Epidermal melanocyte (primary cell): Measurements from ENCODE around the gene CTH.
"Not testable (repeated sequence)": the region's sequence is repeated elsewhere in the genome, so short reads cannot be mapped to it uniquely, and the experiment has no call there.

Experiments
- DNase-seq: peaks from one replicate; pipeline ENCODE4 v3.0.0; 2011; ENCODE audit warnings: low spot score; ENCODE audit not compliant: insufficient read length

CTH gene

DNA sequence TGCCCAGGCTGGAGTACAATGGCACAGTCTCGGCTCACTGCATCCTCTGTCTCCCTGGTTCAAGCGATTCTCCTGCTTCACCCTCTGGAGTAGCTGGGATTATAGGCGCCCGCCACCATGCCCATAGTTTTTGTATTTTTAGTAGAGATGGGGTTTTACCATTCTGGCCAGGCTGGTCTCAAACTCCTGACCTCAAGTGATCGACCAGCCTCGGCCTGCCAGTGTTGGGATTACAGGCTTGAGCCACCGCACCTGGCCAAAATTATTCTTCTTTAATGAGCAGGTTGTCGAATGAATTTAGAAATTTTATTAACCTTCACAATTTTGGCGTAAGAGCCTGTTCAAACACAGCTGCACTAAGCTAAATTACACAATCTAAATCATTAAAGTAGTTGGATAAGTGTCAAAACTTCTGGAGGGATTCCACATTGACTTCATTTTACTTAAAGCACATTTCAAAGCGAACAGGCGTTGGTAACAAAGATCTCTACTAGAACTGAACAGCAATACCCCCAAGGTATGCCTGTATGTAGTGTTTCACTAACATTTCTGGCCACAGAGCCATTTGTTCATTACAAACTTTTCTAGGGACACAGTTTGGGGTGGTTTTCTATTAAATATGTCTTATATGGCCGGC, 5.2 kb upstream of the CTH start:
- DNase-seq: no peak

DNA sequence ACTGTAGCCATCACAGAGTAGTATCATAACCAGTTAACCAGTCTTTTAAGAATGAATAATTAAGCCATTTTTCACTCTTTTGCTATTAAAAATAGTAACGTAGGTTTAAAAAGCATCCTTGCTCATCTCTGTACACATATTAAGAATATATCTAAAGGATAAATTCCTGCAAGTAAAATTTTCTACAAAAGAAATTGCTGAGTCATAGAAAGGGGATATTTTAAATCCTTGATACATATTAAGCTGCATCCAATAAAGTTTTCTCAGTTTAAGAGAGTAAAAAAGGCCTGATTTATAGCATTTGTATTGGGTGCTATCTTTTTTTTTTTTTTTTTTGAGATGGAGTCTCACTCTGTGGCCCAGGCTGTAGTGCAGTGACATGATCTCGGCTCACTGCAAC, 1.9 kb upstream of the CTH start:
- no peak for DNase-seq

DNA sequence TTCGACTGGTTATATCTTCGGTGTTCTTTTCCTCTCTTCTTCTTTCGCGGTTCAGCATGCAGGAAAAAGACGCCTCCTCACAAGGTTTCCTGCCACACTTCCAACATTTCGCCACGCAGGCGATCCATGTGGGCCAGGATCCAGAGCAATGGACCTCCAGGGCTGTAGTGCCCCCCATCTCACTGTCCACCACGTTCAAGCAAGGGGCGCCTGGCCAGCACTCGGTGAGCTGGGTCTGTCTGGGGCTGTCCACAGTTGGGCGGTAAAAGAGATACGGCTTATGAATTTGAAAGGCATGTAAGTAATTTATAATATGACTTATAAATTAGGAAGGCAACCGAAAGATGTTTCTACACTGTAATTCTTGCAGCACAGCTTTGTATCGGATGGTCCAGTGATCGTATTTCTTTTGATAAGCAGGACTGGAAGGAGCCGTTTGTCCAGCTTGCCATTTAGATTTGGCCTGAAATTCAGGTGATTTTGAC, 334 bp downstream of the CTH start:
- DNase-seq: no peak

DNA sequence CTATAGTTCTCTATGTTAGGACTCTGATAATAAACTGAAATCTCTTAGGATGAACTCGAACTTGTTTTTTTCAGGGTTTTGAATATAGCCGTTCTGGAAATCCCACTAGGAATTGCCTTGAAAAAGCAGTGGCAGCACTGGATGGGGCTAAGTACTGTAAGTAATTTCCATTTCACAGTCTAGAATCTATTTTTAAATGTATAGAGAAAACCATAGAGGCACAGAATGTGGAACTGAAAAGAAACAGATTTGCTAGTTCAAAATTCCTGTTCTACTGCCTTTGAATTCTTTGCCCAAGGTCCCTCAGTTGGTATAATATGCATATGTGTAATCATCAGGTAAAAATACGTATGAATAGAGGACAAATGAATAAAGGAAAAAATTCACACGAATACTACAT, 4.8 kb downstream of the CTH start:
- DNase-seq: no peak

DNA sequence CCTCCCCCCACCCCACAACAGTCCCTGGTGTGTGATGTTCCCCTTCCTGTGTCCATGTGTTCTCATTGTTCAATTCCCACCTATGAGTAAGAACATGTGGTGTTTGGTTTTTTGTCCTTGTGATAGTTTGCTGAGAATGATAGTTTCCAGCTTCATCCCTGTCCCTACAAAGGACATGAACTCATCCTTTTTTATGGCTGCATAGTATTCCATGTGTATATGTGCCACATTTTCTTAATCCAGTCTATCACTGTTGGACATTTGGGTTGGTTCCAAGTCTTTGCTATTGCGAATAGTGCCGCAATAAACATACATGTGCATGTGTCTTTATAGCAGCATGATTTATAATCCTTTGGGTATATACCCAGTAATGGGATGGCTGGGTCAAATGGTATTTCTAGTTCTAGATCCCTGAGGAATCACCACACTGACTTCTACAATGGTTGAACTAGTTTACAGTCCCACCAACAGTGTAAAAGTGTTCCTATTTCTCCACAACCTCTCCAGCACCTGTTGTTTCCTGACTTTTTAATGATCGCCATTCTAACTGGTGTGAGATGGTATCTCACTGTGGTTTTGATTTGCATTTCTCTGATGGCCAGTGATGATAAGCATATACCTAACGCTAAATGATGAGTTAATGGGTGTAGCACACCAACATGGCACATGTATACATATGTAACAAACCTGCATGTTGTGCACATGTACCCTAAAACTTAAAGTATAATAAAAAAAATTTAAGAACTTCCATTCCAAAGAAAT, 8.1 kb downstream of the CTH start:
- not testable (repeated sequence) for DNase-seq

DNA sequence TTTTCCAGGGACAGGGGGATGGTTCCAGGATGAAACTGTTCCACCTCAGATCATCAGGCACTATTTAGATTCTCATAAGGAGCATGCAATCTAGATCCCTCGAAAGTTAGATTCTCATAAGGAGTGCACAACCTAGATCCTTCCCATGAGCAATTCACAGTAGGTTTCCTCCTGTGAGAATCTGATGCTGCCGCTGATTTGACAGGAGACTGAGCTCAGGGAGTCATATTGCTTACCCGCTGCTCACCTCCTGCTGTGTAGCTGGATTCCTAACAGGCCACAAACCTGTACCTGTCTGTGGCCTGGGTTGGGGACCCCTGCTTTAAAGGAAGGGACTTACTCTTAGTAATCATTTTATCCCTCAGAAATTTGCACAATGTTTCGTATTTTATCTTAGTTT, 9.3 kb downstream of the CTH start:
- DNase-seq: no peak

DNA sequence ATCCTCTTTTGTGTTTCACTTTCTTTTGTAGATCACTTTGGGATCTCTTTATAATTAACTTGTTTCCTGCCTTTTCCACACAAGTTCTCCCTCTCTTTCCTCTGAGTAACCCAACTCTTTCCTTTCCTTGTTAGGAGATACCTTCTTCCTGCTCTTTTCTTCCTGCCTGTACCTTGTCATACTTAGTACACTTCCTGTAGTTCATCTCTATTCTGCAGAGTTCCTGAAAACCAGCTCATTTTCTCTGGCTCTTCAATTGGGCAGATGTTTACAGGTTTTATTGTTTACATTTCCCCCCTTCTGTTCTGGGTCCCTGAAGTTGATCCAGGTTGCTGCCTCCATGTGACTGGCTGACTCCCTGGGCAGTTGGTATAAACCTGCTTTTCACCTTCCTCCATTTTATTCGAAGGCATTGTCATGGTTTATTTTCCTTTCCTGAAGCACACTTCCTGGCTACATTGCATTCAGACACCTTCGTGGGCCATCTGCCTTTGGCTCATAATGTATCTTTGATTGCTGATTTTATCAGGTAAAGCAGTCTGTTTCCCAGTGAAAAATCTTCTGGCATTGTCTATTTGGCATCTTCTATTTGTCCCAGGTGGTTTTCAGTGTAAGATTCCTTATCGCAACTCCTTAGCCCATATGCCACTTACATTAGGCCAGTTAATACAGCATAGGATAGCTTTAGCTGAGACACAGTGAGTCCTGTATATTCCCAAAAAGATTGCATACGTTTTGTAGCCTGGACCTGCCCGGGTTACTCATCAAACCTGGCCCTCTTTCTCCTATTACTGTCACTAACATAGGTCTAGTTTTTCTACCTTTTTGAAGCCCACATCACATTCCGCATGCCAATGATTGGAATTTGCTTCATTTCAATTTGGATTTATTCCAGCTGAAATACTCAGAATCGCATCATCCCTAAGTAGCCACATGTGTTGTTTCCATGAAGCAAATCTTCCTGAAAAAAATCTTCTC, 15.4 kb downstream of the CTH start:
- DNase-seq: no peak

DNA sequence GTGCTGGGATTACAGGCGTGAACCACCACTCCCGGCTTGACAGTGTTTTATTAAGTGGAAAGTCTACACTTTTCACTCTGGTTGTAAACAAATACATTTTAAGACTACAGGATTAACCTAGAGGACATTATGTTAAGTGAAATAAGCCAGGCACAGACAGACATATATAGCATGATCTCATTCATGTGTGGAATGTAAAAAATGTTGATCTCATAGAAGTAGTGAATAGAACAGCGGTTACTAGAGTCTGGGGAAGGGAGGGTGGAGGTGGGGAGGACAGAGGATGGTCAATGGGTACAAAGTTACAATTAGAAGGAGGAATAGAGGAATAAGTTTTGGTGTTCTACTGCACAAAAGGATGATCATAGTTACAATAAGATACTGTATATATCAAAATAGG, 16.9 kb downstream of the CTH start:
- no peak for DNase-seq

DNA sequence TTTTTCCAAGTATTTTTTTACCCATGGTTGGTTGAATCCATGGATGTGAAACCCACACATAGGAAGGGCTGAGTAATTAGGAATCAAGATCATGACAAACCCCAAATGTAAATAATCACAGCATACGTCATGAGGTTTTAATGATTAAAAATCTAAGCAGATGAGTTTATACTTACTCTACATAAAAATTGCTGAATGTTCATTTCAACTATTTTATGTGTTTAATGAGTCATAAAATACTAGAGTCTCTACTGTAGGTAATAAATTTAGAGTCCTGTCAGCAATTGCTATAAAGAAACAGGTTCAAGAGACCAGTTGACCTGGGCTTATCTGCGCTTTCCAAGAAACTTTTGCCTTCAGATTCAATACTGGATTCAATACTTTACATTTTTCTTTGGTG, 18.2 kb downstream of the CTH start:
- no peak for DNase-seq

DNA sequence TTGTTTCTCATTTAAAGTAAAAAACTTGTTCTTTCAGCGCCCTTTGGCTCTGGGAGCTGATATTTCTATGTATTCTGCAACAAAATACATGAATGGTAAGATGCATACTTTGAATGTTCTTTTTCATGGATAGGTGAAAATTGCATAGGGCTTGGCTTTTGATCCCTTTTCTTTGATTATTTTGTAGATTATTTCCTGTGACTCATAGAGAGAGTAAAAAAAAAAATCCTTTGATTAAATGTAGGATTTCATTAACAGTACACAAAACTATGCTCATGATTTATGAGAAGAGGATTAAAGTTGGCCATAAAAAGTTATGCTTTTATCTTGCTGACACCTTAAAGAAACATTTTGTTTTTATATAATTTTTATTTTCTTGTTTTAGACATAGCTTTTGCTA, 18.7 kb downstream of the CTH start:
- no peak for DNase-seq

DNA sequence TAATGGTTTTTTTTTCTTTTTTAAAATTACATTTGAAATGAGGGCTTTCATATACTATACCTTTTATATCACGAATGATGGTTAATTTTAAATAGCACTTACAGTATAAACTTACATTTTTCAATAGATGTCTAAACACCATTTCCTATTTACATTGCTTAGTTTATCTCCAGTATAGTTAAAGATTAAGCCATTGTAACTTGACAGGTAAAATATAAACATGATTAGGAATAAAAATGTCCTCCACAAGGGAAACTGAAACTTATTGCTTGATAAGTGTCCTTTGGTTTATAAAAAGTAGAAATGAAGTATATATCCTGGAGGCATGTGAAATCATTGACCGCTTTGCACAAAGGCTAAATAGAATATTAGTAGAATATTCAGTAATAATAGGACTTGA, 20.2 kb downstream of the CTH start:
- DNase-seq: no peak

DNA sequence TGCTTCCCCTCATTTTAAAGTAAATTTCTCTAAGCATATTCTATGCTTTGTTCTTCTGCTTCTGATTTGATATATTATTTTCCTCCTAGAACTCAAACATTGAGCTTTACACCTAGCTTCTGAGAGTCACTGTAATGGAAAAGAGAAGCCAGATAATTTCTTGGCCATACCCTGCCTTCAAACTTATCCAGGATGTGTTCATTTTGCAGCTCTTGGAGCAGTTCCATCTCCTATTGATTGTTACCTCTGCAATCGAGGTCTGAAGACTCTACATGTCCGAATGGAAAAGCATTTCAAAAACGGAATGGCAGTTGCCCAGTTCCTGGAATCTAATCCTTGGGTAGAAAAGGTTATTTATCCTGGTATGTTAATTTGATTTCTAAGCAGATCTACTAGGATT, 20.8 kb downstream of the CTH start:
- DNase-seq: no peak

DNA sequence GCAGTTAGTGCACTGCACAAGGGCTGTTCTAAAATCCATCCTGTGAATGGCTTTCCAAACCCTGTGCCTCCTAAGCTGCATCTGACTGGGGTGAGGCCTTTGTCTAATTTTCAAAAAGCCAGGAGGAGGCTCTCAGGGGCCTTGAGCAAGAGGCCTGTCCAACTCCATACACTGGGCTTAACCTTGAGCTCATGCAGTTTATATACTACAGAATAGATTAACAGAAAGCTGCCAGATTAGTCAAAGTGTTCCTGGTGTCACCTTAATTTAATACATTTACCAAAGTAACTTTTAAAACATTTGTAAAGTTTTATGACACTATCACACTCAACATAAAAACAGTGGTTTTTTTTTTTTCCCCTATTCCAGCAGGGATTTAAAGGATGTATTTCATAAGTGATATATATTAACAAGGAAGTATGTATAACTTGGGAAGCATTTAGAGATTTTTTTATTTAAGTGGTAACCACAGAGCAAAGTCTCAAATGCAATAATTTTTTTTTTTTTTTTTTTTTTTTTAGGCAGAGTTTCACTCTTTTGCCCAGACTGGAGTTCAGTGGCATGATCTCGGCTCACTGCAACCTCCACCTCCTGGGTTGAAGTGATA, 23.3 kb downstream of the CTH start:
- DNase-seq: no peak

DNA sequence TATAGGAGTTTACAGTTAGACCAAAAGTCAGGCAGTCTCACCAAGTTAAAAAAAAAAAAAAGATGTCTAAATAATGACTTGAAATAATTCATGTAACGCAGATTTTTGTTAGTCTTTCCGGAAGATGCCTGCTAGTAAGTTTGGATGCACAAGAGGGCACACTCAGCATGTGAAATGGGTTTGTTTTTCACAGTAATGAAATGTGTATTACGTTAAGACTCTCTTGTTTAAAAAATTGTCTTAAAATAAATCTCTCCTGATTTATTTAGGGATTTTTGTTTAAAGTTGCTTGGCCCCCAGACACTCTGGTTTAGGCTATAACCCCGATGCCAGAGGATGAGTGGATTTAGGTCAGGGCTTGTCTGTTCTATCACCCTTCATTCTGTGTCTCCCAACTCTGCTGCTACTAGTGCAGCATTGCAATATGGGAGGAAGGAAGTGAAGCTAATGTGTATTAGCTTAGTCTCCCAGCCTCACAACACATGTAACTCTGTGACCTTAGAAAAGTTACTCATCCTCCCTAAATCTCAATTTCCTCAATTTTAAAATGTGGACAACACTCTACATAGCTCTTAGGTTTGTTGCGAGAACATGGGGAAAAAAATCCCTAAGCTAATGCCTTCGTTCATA, 25.7 kb downstream of the CTH start:
- no peak for DNase-seq

DNA sequence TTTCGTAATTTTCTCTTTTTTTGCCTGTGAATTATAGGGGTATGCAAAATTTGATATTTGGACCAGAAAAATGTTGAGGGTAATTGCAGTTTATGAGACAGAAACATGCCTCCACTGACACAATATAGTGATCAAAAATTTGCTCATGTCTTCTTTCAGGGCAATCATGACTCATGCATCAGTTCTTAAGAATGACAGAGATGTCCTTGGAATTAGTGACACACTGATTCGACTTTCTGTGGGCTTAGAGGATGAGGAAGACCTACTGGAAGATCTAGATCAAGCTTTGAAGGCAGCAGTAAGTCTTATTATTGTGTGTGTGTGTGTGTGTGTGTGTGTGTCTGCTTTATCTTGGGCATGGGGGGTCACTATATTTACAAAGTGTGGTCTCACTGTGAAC, 27.5 kb downstream of the CTH start:
- no peak for DNase-seq

DNA sequence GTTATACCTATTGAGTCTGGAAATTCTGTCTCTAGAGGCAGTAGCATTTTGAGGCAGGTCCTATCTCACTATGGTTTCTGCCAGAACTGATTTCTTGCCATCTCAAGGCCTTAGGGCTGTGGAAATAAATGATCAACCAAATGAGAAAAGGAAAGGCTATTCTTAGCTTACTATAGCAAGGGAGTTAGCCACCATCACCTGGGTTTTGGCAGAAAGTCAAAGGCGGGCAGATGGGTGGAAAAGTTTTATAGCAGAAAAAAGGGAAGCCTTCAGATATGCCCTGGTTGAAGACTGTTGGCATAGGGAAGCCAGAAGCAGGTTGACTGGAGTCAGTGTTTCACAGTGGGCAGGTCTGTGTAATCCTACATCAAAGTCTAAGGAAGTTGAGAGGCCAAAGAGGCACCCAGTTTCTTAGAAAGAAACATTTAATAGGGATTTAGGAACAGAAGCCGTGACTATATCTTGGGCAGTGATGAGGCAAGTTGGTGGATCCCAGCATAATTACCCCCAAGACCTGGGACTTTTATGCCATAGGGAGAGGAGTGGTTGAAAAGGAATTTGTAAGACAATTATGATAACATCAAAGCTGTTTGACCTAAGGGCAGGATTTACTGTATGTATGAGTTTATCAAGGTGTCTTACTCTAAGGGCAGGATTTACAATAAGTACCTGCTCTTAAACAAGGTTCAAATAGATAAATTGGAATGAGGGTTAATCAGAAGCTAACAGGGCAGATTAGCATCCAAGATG, 29.7 kb downstream of the CTH start:
- DNase-seq: no peak

DNA sequence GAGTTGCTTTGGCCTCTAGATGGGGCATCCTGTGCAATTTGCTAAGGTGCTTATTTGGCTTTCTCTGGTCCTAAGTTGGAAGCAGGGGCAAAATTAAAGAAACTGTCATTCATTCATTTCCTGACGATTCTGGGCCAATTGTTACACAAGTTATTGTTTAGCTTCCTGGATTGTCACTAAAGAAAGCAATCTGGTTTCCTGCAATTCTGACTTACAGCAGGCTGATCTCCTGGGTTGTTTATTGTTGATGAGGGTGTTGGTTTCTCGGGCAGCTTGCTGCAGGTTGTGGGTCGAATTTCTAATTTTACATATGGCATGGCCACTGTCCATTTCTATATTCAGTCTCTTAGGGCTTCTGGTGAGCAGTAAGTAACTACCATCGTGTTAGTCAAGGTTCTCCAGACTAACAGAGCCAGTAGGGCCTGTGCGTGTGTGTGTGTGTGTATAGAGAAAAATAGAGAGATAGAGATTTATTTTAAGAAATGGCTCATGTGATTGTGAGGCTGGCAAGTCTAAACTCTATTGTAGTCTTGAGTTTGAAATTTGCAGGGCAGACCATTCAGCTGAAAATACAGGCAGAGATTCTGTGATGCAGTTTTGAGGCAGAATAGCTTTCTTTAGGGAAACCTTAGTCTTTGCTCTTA, 30.4 kb downstream of the CTH start:
- DNase-seq: no peak

DNA sequence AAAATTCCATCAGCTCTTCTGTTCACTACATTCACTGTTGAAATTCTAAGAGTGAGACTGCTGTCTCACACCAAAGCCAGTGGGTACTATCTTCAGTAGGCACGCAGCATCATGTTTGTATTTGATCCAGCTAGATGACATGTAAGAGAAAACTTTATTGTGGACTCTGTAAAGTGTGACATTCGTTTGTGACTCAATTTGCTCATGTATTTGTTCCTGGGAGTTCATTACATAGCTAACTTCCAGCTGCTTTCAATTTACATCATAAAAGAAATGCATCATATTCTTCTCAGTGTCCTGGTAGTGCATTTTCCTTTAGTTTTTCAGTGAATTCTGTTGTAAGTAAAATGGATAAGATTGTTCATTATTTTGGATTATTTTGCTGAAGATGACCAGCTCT, 31.4 kb downstream of the CTH start:
- DNase-seq: no peak

DNA sequence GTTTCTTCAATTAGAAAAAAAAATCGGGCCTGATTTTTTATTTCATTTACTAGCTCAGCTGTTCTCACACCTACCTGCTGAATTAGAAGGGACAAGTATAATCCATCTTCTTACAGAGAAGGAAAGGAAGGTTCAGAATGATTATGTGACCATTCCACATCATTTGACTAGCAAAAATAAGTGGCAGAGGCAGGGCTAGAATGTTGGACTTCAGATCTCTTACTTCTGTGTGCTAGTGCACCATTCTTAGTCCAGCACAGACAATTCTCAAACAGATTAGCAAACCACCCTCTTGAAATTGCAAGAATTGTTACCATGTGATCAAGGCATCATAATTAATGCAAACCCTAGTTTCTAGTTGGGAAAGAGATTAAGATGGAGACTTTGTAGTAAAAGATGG, 32.7 kb downstream of the CTH start:
- no peak for DNase-seq

DNA sequence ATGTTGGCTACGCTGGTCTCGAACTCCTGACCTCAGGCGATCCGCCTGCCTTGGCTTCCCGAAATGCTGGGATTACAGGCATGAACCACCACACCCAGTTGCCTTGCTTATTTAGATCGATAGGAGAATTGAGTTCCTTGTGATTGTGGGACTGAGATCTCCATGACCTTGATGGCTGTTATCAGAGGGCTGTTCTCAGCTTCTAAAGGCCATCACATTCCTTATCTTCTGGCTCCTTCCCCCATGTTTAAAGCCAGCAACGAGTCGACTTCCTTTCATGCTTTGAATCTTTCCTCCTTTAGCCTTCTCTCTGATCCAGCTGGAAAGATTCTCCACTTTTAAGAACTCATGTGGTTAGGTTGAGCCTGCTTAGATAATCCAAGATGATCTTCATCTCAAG, 38.0 kb downstream of the CTH start:
- no peak for DNase-seq
